Measurements from ENCODE around the gene PNLIPRP2.

The PNLIPRP2 gene

GRCh38 chr10:116671274-116671926 lies 50.6 kb downstream of the PNLIPRP2 start:
- Histone ChIP-seq H3K9ac (ENCODE audit: low read length) (no peak overlapping the region), H3K4me3 (ENCODE audit: low read length) (no peak overlapping the region), H3K27me3 (ENCODE audit: control insufficient read depth, insufficient read depth, low read length) (no peaks in the 10 kb centered on the region), H3K36me3 (ENCODE audit: control insufficient read depth, low read depth, low read length) (peaks cover 3% of the 10 kb centered on the region), H3K4me1 (ENCODE audit: control insufficient read depth, low read depth, low read length) (peaks cover 21% of the 10 kb centered on the region), H3K9me3 (ENCODE audit: control insufficient read depth, low read depth, low read length) (no peaks in the 10 kb centered on the region), H3K27ac (ENCODE audit: low read length) (no peak overlapping the region)

DNA sequence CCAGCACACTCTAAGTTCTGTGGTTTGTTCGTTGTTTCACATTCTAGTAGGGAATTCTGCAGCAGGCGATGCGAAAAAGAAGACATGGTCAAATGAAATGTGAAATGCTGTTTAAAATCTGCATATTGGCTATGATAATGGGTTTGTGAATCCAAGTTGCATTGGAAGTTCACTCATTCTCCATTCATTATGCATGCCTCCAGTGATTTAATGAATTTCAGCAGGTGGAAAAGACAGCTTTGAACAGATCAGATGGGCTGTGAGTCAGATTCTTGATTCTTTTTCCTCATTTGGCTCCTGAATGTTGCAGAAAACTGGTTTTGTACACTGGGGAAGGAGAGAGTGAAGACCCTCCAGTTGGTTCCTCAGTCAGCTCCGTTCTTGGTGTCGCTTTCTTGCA lies 52.1 kb downstream of the PNLIPRP2 start:
- no peak overlapping the region for H3K27ac ChIP-seq (ENCODE audit: low read length)
- H3K9me3 ChIP-seq (ENCODE audit: control insufficient read depth, low read depth, low read length), result no peaks in the 10 kb centered on the region
- no peak overlapping the region for H3K9ac ChIP-seq (ENCODE audit: low read length)
- H3K4me3 ChIP-seq (ENCODE audit: low read length), result no peak overlapping the region
- H3K4me1 ChIP-seq (ENCODE audit: control insufficient read depth, low read depth, low read length), result peaks cover 21% of the 10 kb centered on the region
- no peaks in the 10 kb centered on the region for H3K27me3 ChIP-seq (ENCODE audit: control insufficient read depth, insufficient read depth, low read length)
- H3K36me3 ChIP-seq (ENCODE audit: control insufficient read depth, low read depth, low read length), result peaks cover 3% of the 10 kb centered on the region

- Histone ChIP-seq H3K36me3 (ENCODE audit: control insufficient read depth, low read depth, low read length) (no peaks in the 10 kb centered on the region), H3K9me3 (ENCODE audit: control insufficient read depth, low read depth, low read length) (no peaks in the 10 kb centered on the region), H3K9ac (ENCODE audit: low read length) (no peak overlapping the region), H3K4me3 (ENCODE audit: low read length) (no peak overlapping the region), H3K4me1 (ENCODE audit: control insufficient read depth, low read depth, low read length) (peaks cover 19% of the 10 kb centered on the region), H3K27me3 (ENCODE audit: control insufficient read depth, insufficient read depth, low read length) (no peaks in the 10 kb centered on the region), H3K27ac (ENCODE audit: low read length) (no peak overlapping the region)
Measured at GRCh38 chr10:116673866-116674265, 53.1 kb downstream of the PNLIPRP2 start.

GRCh38 chr10:116674901-116675423 lies 54.2 kb downstream of the PNLIPRP2 start:
- Histone ChIP-seq H3K27ac (ENCODE audit: low read length) (no peak overlapping the region), H3K4me3 (ENCODE audit: low read length) (no peak overlapping the region), H3K27me3 (ENCODE audit: control insufficient read depth, insufficient read depth, low read length) (no peaks in the 10 kb centered on the region), H3K36me3 (ENCODE audit: control insufficient read depth, low read depth, low read length) (no peaks in the 10 kb centered on the region), H3K9me3 (ENCODE audit: control insufficient read depth, low read depth, low read length) (no peaks in the 10 kb centered on the region), H3K4me1 (ENCODE audit: control insufficient read depth, low read depth, low read length) (peaks cover 13% of the 10 kb centered on the region), H3K9ac (ENCODE audit: low read length) (no peak overlapping the region)

DNA sequence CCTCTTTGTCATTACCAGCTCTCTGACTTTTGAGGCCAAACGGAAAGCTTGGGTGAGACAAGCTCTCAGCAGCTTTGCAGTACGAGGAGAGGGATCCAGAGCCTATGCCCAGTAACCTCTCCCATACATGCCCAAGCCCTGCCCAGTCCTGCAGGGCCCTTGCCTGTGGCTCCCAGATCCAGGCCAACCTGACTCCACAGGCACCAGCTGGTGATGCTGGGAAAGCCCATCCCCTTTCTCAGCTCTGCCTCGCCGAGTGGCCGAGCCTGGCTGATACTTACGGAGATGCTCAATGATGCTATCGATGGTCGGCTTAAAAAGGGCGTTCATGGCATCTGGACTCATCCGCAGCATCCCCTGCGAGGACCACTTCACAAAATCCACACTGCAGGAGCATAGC lies 55.4 kb downstream of the PNLIPRP2 start:
- Histone ChIP-seq H3K27me3 (ENCODE audit: control insufficient read depth, insufficient read depth, low read length) (no peaks in the 10 kb centered on the region), H3K4me3 (ENCODE audit: low read length) (no peak overlapping the region), H3K9me3 (ENCODE audit: control insufficient read depth, low read depth, low read length) (no peaks in the 10 kb centered on the region), H3K36me3 (ENCODE audit: control insufficient read depth, low read depth, low read length) (no peaks in the 10 kb centered on the region), H3K9ac (ENCODE audit: low read length) (no peak overlapping the region), H3K27ac (ENCODE audit: low read length) (no peak overlapping the region), H3K4me1 (ENCODE audit: control insufficient read depth, low read depth, low read length) (peaks cover 5% of the 10 kb centered on the region)

- Histone ChIP-seq H3K27ac (ENCODE audit: low read length) (no peak overlapping the region), H3K4me3 (ENCODE audit: low read length) (no peak overlapping the region), H3K27me3 (ENCODE audit: control insufficient read depth, insufficient read depth, low read length) (no peaks in the 10 kb centered on the region), H3K36me3 (ENCODE audit: control insufficient read depth, low read depth, low read length) (no peaks in the 10 kb centered on the region), H3K9ac (ENCODE audit: low read length) (no peak overlapping the region), H3K9me3 (ENCODE audit: control insufficient read depth, low read depth, low read length) (no peaks in the 10 kb centered on the region), H3K4me1 (ENCODE audit: control insufficient read depth, low read depth, low read length) (no peaks in the 10 kb centered on the region)
Measured at GRCh38 chr10:116676633-116677032, 55.9 kb downstream of the PNLIPRP2 start.

GRCh38 chr10:116679351-116679750 lies 58.6 kb downstream of the PNLIPRP2 start:
- no peaks in the 10 kb centered on the region for H3K4me1 ChIP-seq (ENCODE audit: control insufficient read depth, low read depth, low read length)
- no peaks in the 10 kb centered on the region for H3K27me3 ChIP-seq (ENCODE audit: control insufficient read depth, insufficient read depth, low read length)
- H3K27ac ChIP-seq (ENCODE audit: low read length), result no peak overlapping the region
- no peak overlapping the region for H3K4me3 ChIP-seq (ENCODE audit: low read length)
- no peaks in the 10 kb centered on the region for H3K9me3 ChIP-seq (ENCODE audit: control insufficient read depth, low read depth, low read length)
- no peaks in the 10 kb centered on the region for H3K36me3 ChIP-seq (ENCODE audit: control insufficient read depth, low read depth, low read length)
- no peak overlapping the region for H3K9ac ChIP-seq (ENCODE audit: low read length)

DNA sequence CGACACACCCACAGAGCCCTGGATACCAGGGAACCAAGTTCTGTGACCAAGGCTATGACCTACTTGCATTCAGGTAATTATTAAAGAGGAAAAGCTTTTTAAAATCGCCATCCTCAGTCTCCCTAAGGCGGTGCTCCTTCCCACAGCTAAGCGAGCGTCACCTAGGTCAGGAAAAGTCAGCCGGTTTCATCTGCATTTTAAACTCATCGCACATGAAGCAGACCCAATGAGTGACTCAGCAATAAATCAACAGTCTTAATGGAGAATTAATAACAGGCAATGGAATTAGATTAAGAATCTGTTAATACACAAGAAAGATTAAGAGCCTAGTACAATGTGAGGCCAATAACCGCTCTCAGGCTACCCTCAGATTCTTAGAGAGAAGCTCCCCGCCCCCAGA lies 62.4 kb downstream of the PNLIPRP2 start:
- no peaks in the 10 kb centered on the region for H3K9me3 ChIP-seq (ENCODE audit: control insufficient read depth, low read depth, low read length)
- no peak overlapping the region for H3K9ac ChIP-seq (ENCODE audit: low read length)
- no peaks in the 10 kb centered on the region for H3K4me1 ChIP-seq (ENCODE audit: control insufficient read depth, low read depth, low read length)
- no peak overlapping the region for H3K27ac ChIP-seq (ENCODE audit: low read length)
- H3K4me3 ChIP-seq (ENCODE audit: low read length), result no peak overlapping the region
- no peaks in the 10 kb centered on the region for H3K27me3 ChIP-seq (ENCODE audit: control insufficient read depth, insufficient read depth, low read length)
- H3K36me3 ChIP-seq (ENCODE audit: control insufficient read depth, low read depth, low read length), result no peaks in the 10 kb centered on the region

DNA sequence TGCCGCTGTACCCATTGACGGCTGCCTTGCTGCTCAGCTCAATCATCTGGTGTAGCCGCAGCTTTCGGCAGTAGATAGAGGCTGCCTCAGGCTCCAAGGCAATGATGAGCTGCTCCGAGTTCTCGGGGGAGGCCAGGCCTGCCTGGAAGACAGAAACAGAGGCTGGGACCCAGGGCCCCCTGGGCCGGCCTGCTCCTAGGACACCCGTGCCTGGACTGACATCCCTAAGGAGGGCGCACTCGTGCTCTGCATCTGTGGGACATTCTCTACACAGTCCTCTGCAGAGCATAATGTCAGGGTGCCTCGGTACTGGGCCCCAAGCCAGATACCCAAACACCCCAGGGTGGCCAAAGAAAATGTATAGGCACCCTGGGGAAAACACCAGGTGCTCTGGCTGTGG lies 63.1 kb downstream of the PNLIPRP2 start:
- no peak overlapping the region for H3K4me3 ChIP-seq (ENCODE audit: low read length)
- H3K4me1 ChIP-seq (ENCODE audit: control insufficient read depth, low read depth, low read length), result no peaks in the 10 kb centered on the region
- no peak overlapping the region for H3K9ac ChIP-seq (ENCODE audit: low read length)
- no peaks in the 10 kb centered on the region for H3K36me3 ChIP-seq (ENCODE audit: control insufficient read depth, low read depth, low read length)
- no peaks in the 10 kb centered on the region for H3K9me3 ChIP-seq (ENCODE audit: control insufficient read depth, low read depth, low read length)
- no peak overlapping the region for H3K27ac ChIP-seq (ENCODE audit: low read length)
- H3K27me3 ChIP-seq (ENCODE audit: control insufficient read depth, insufficient read depth, low read length), result no peaks in the 10 kb centered on the region

DNA sequence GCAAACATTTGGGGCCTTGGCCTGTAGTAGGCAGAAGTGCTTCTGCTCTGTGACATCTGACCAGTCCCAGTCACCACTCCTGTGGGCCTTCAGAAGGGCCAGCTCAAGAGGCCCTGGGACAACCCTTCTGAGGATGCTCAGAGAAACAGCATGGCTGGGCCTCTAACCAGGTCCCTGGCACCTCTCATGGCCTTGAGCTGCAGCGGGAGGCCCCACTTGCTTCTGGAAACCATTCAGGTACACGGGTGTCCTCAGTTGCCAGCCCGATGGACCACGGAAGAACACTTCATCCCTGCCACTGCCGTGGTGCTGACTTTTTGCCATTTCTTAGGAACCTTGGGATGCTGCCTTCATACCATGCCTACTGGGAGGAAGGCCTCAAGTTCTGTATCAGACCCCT lies 64.0 kb downstream of the PNLIPRP2 start:
- Histone ChIP-seq H3K9me3 (ENCODE audit: control insufficient read depth, low read depth, low read length) (no peaks in the 10 kb centered on the region), H3K36me3 (ENCODE audit: control insufficient read depth, low read depth, low read length) (no peaks in the 10 kb centered on the region), H3K27me3 (ENCODE audit: control insufficient read depth, insufficient read depth, low read length) (no peaks in the 10 kb centered on the region), H3K27ac (ENCODE audit: low read length) (no peak overlapping the region), H3K9ac (ENCODE audit: low read length) (no peak overlapping the region), H3K4me1 (ENCODE audit: control insufficient read depth, low read depth, low read length) (no peaks in the 10 kb centered on the region), H3K4me3 (ENCODE audit: low read length) (no peak overlapping the region)

GRCh38 chr10:116685807-116686206 lies 65.1 kb downstream of the PNLIPRP2 start:
- Histone ChIP-seq H3K4me1 (ENCODE audit: control insufficient read depth, low read depth, low read length) (peaks cover 2% of the 10 kb centered on the region), H3K9ac (ENCODE audit: low read length) (no peak overlapping the region), H3K27ac (ENCODE audit: low read length) (no peak overlapping the region), H3K4me3 (ENCODE audit: low read length) (no peak overlapping the region), H3K27me3 (ENCODE audit: control insufficient read depth, insufficient read depth, low read length) (no peaks in the 10 kb centered on the region), H3K36me3 (ENCODE audit: control insufficient read depth, low read depth, low read length) (no peaks in the 10 kb centered on the region), H3K9me3 (ENCODE audit: control insufficient read depth, low read depth, low read length) (no peaks in the 10 kb centered on the region)

- Histone ChIP-seq H3K4me3 (ENCODE audit: low read length) (no peak overlapping the region), H3K36me3 (ENCODE audit: control insufficient read depth, low read depth, low read length) (no peaks in the 10 kb centered on the region), H3K9me3 (ENCODE audit: control insufficient read depth, low read depth, low read length) (no peaks in the 10 kb centered on the region), H3K9ac (ENCODE audit: low read length) (no peak overlapping the region), H3K27me3 (ENCODE audit: control insufficient read depth, insufficient read depth, low read length) (no peaks in the 10 kb centered on the region), H3K4me1 (ENCODE audit: control insufficient read depth, low read depth, low read length) (peaks cover 2% of the 10 kb centered on the region), H3K27ac (ENCODE audit: low read length) (no peak overlapping the region)
Measured at GRCh38 chr10:116686632-116687031, 65.9 kb downstream of the PNLIPRP2 start.

All from iPS-18a (cell line).